Karpas-422 (cell line): ENCODE measurements around the gene GRM7. TPM values are rescaled to one million over a fixed set of nuclear protein-coding genes. Genes with fewer than 3 reads are reported as not detected.

Experiments used
- DNase-seq: peaks from one replicate; pipeline ENCODE4 v3.0.0-alpha.2; 2015
- H2AFZ ChIP-seq: fragments of 200-600 bp; sonication (generic); 2 replicates; pipeline ENCODE4 v1.6.1; 2014; ENCODE audit warnings: antibody characterized with exemption, low read length, mixed read lengths
- H3K27ac ChIP-seq: fragments of 200-600 bp; sonication (generic); 2 replicates; pipeline ENCODE4 v1.5.1; 2014; ENCODE audit warnings: mild to moderate bottlenecking, low read length, moderate library complexity
- H3K27me3 ChIP-seq: fragments of 200-600 bp; sonication (generic); 2 replicates; pipeline ENCODE4 v1.6.1; 2014; ENCODE audit warnings: low read length, mixed read lengths
- H3K36me3 ChIP-seq: fragments of 200-600 bp; sonication (generic); 2 replicates; pipeline ENCODE4 v1.6.1; 2014; ENCODE audit warnings: low read length, mixed read lengths; ENCODE audit not compliant: insufficient read depth
- H3K4me1 ChIP-seq: fragments of 200-600 bp; sonication (generic); 2 replicates; pipeline ENCODE4 v1.6.1; 2014; ENCODE audit warnings: mild to moderate bottlenecking, low read length, mixed read lengths
- H3K4me2 ChIP-seq: fragments of 200-600 bp; sonication (generic); 2 replicates; pipeline ENCODE4 v1.6.1; 2014; ENCODE audit warnings: low read length, low read depth, mild to moderate bottlenecking; ENCODE audit not compliant: poor library complexity, severe bottlenecking
- H3K4me3 ChIP-seq: fragments of 200-600 bp; sonication (generic); 2 replicates; pipeline ENCODE4 v1.5.1; 2014; ENCODE audit warnings: mild to moderate bottlenecking, antibody characterized with exemption, low read length, mixed read lengths
- H3K79me2 ChIP-seq: fragments of 200-600 bp; sonication (generic); 2 replicates; pipeline ENCODE4 v1.6.1; 2014; ENCODE audit warnings: mild to moderate bottlenecking, low read length, mixed read lengths
- H3K9ac ChIP-seq: fragments of 200-600 bp; sonication (generic); 2 replicates; pipeline ENCODE4 v1.6.0; 2014; ENCODE audit warnings: low read length
- H3K9me2 ChIP-seq: fragments of 200-600 bp; sonication (generic), shearing (Covaris generic); replicated peaks from 2 replicates; pipeline ENCODE4 v1.6.0; 2014; ENCODE audit warnings: mild to moderate bottlenecking, low read length, moderate library complexity; ENCODE audit not compliant: insufficient read depth
- H3K9me3 ChIP-seq: fragments of 300-700, 200-600 bp; sonication (generic); 2 replicates; pipeline ENCODE4 v1.6.1; 2014; ENCODE audit warnings: low read length, mixed read lengths
- H4K20me1 ChIP-seq: fragments of 200-600 bp; sonication (generic); 2 replicates; pipeline ENCODE4 v1.6.1; 2014; ENCODE audit warnings: mild to moderate bottlenecking, antibody characterized with exemption, low read length, low read depth; ENCODE audit not compliant: insufficient read depth
- total RNA-seq: library from RNA; depleted of rRNA; stranded (reverse); fragments of >200 nt; shearing (Covaris generic); gene quantifications from 2 replicates; pipeline ENCODE4 v1.2.3, GENCODE V29; 2014; ENCODE audit warnings: low replicate concordance

The GRM7 gene
- total RNA-seq, 1 experiment from 2014 or later = not detected

DNA sequence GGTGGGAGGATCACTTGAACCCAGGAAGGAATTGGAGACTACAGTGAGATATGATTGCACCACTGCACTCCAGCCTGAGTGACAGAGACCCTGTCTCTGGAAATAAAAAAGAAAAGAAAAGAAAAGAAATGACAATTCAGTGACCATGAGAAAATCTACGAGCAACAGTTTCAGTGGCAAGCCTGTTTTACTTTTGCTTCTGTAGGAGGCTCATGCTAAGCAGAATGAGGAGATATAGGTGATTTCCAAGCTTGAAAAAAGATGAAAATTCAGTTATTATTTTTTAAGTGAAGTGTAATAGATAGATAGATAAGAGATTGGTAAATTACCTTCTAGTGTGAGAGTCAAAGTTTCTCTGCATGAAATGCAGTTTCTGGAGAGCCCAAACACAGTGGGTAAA, 651.1 kb downstream of the GRM7 start:
- Histone ChIP-seq H3K4me3 (no peak overlapping the region), H3K36me3 (no peaks in the 10 kb centered on the region), H3K4me1 (no peaks in the 10 kb centered on the region), H4K20me1 (no peaks in the 10 kb centered on the region), H2AFZ (no peak overlapping the region), H3K9ac (no peak overlapping the region), H3K9me3 (peaks cover 24% of the 10 kb centered on the region), H3K27me3 (no peaks in the 10 kb centered on the region), H3K79me2 (no peaks in the 10 kb centered on the region), H3K9me2 (no peaks in the 10 kb centered on the region), H3K27ac (no peak overlapping the region), H3K4me2 (no peak overlapping the region)
- DNase-seq = no peak

DNA sequence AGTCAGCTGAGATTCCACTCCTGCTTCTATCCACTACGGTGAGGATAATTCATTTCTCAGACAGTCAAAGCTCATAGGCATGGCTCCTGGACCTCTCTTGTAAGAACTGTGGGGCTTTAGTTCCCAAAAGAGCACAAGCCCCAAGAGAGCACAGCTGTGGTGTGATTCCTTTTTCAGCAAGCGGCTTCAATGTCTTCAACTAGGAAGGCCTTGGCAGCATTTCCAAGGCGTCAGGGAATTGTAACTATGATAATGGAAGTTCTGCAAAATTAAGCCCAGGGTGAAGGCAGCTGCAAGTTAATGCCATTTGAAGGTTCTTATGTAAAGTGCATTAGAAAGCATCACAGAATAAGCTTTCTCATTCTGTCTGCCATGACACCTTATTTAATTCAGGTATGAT, 657.1 kb downstream of the GRM7 start:
- Histone ChIP-seq H2AFZ (no peak overlapping the region), H3K79me2 (no peaks in the 10 kb centered on the region), H4K20me1 (no peaks in the 10 kb centered on the region), H3K9ac (no peak overlapping the region), H3K4me3 (no peak overlapping the region), H3K27ac (no peak overlapping the region), H3K9me3 (no peaks in the 10 kb centered on the region; the same call in 1 of the 2 replicates), H3K9me2 (no peaks in the 10 kb centered on the region), H3K36me3 (no peaks in the 10 kb centered on the region), H3K4me2 (no peak overlapping the region), H3K27me3 (no peaks in the 10 kb centered on the region), H3K4me1 (no peaks in the 10 kb centered on the region)
- no peak for DNase-seq

DNA sequence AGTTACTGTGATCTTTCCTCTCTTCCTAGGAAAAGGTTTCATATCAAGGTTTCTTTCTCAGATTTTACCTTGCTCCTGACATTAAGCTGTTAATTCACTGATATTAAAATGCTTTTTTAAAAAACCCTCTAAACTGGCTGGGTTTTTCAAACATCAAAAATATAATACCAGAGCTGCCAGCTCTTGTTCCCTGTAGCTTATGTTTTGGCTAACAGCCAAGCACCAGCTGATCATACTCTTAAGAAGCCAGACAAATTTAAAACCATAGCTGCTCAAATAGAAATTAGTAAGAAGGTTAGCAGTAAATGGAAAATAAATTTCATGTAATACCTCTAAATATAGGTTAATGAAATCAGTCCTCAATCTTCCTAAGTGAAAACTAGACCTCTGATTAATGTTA, 657.5 kb downstream of the GRM7 start:
- no peaks in the 10 kb centered on the region for H3K4me1 ChIP-seq
- H3K36me3 ChIP-seq = no peaks in the 10 kb centered on the region
- H3K9me3 ChIP-seq = peaks cover 3% of the 10 kb centered on the region; the same call in 1 of the 2 replicates
- DNase-seq = no peak
- no peak overlapping the region for H3K9ac ChIP-seq
- no peaks in the 10 kb centered on the region for H4K20me1 ChIP-seq
- H3K27ac ChIP-seq = no peak overlapping the region
- H3K79me2 ChIP-seq = no peaks in the 10 kb centered on the region
- H3K27me3 ChIP-seq = no peaks in the 10 kb centered on the region
- H3K4me3 ChIP-seq = no peak overlapping the region
- H3K9me2 ChIP-seq = no peaks in the 10 kb centered on the region
- no peak overlapping the region for H3K4me2 ChIP-seq
- no peak overlapping the region for H2AFZ ChIP-seq

DNA sequence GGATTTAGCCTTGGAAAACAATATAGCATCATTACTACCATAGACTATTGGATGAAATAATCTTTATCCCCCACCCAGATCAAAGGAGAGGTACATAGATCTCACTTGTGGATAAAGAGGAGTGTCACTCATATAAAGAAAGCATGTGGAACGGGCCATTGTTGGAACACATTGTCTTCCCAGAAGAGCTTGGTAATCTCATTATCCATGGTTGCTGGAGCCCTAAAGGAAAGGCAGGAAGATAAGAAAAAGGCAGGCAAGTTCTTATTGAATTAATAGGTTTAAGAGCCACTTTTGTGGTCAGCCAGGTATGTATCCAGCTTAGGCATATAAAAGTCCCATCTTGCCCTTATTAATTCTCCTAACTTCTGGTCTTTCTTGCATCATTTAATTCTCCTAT, 659.1 kb downstream of the GRM7 start:
- Histone ChIP-seq H3K4me3 (no peak overlapping the region), H3K4me2 (no peak overlapping the region)

DNA sequence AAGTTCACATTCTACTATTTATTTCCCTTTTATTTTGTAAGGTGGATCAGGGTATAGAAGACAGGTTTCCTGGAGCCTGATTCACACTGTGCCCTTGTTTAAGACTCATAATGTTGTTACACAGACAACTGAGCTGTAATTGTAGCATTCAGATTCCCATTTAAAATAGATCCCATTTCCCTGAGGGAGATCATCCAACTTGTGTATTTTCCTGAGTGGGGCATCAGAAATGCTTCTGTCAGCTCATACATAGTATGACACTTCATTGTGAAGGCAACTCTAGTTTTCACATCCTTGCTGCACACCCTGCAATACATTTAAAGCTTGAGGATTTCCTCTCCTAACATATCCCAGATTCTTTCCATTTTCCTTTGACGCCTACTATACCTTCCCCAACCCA, 659.7 kb downstream of the GRM7 start:
- Histone ChIP-seq H3K36me3 (no peaks in the 10 kb centered on the region), H3K79me2 (no peaks in the 10 kb centered on the region), H3K9me3 (0 out of 2 replicates have a peak, but pooled peaks cover 6% of the 10 kb centered on the region), H2AFZ (no peak overlapping the region), H3K4me1 (no peaks in the 10 kb centered on the region), H3K27ac (no peak overlapping the region), H3K27me3 (no peaks in the 10 kb centered on the region), H3K4me2 (no peak overlapping the region), H3K9ac (no peak overlapping the region), H3K4me3 (no peak overlapping the region), H4K20me1 (no peaks in the 10 kb centered on the region), H3K9me2 (no peaks in the 10 kb centered on the region)
- DNase-seq = no peak

More for the DNA sequence above, 659.1 kb downstream of the GRM7 start:
- H3K36me3 ChIP-seq = no peaks in the 10 kb centered on the region
- DNase-seq = no peak
- H3K9me2 ChIP-seq = no peaks in the 10 kb centered on the region
- no peak overlapping the region for H2AFZ ChIP-seq
- no peaks in the 10 kb centered on the region for H3K4me1 ChIP-seq
- no peaks in the 10 kb centered on the region for H3K79me2 ChIP-seq
- no peaks in the 10 kb centered on the region for H3K27me3 ChIP-seq
- H4K20me1 ChIP-seq = no peaks in the 10 kb centered on the region
- 0 out of 2 replicates have a peak, but pooled peaks cover 3% of the 10 kb centered on the region for H3K9me3 ChIP-seq
- H3K9ac ChIP-seq = no peak overlapping the region
- H3K27ac ChIP-seq = no peak overlapping the region

DNA sequence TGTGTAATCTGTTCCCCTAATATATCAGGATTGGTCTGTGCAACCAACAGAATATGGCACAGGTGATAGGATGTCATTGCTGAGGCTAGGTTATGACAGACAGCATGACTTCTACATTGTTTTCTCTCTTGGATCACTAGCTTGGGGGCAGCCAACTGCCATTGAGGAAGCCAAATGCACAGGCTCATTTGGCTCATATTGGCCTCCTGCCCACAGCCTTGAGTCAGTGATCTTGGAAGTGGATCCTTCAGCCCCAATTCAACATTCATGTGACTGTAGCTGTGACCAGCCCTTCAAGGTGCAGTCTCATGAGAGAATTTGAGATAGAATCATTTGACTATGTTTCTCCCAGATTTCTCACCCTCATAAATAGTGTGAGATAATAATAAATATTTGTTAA, 675.6 kb downstream of the GRM7 start:
- Histone ChIP-seq H3K27me3 (no peaks in the 10 kb centered on the region), H3K4me2 (no peak overlapping the region), H3K9me3 (peaks cover 14% of the 10 kb centered on the region), H2AFZ (no peak overlapping the region), H3K4me3 (no peak overlapping the region), H3K9ac (no peak overlapping the region), H3K79me2 (no peaks in the 10 kb centered on the region), H3K9me2 (no peaks in the 10 kb centered on the region), H4K20me1 (no peaks in the 10 kb centered on the region), H3K4me1 (no peaks in the 10 kb centered on the region), H3K36me3 (no peaks in the 10 kb centered on the region), H3K27ac (no peak overlapping the region)
- DNase-seq = no peak

DNA sequence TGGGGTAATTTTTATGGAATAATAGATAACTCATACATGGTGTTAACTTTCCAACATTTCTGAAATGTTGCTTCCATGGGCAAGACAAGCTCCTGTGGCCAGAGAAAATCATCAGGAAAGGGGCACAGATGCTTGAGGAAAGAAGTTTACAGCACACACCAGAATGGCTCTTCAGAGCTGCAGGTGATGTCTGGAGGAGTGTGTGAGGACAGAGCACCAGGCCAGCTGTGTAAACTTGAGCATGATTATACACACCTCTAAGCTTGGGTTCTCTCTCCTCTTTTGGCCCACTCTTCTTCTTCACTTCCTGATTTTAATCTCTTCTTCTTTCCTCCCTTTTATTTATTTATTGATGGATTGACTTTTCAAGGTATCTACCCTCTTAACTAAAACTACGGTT, 676.0 kb downstream of the GRM7 start:
- Histone ChIP-seq H3K4me2 (no peak overlapping the region), H3K79me2 (no peaks in the 10 kb centered on the region), H2AFZ (no peak overlapping the region), H3K4me1 (no peaks in the 10 kb centered on the region), H3K27ac (no peak overlapping the region), H3K4me3 (no peak overlapping the region), H3K36me3 (no peaks in the 10 kb centered on the region), H3K9me3 (peaks cover 14% of the 10 kb centered on the region), H3K27me3 (no peaks in the 10 kb centered on the region), H4K20me1 (no peaks in the 10 kb centered on the region), H3K9me2 (no peaks in the 10 kb centered on the region), H3K9ac (no peak overlapping the region)
- no peak for DNase-seq

DNA sequence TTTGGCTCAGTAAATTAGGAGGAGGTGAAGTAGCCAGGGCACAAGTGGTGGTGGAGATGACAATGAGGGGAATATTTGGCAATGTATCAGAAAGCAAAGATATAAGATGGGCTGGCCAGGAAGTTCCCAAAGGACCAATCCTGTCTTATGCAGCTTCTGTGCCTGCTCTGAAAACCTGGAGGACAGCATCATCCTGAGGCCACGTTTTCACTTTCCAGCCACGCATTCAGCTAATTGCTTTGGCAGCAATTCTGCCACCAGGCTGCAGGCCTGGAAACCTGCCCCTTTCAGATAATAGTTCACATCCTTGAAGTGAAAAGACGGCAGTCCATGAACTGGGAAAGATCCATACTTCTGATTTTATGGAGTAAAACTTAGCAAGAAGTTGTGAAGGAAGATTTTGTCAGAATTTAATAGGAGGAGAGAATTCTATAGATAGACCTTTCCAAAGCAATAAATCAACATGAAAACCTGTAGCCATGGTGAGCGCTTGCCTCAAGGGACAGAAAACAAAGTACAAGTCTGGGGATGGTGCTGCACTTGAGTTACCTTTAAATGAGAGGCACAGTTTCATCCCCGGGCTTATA, 682.5 kb downstream of the GRM7 start:
- peaks cover 5% of the 10 kb centered on the region for H3K9me3 ChIP-seq
- no peak overlapping the region for H2AFZ ChIP-seq
- H3K79me2 ChIP-seq = no peaks in the 10 kb centered on the region
- H3K27ac ChIP-seq = no peak overlapping the region
- no peaks in the 10 kb centered on the region for H3K4me1 ChIP-seq
- no peaks in the 10 kb centered on the region for H3K9me2 ChIP-seq
- H3K36me3 ChIP-seq = no peaks in the 10 kb centered on the region
- H3K4me3 ChIP-seq = no peak overlapping the region
- no peak for DNase-seq
- no peaks in the 10 kb centered on the region for H3K27me3 ChIP-seq
- H3K9ac ChIP-seq = no peak overlapping the region
- H4K20me1 ChIP-seq = no peaks in the 10 kb centered on the region
- no peak overlapping the region for H3K4me2 ChIP-seq
